Activated CD8-positive, alpha-beta memory T cell treated with anti-CD3 and anti-CD28 coated beads for 4 hours (primary cell): Measurements from ENCODE around the gene ARHGAP9.
"Not testable (repeated sequence)": the region's sequence is repeated elsewhere in the genome, so short reads cannot be mapped to it uniquely, and the experiment has no call there.

Source experiments
- DNase-seq, 2 donors: peaks; one replicate each; pipeline ENCODE4 v3.0.0-alpha.2; 2020; ENCODE audit warnings: low read depth in 2 of 2

Gene ARHGAP9

DNA sequence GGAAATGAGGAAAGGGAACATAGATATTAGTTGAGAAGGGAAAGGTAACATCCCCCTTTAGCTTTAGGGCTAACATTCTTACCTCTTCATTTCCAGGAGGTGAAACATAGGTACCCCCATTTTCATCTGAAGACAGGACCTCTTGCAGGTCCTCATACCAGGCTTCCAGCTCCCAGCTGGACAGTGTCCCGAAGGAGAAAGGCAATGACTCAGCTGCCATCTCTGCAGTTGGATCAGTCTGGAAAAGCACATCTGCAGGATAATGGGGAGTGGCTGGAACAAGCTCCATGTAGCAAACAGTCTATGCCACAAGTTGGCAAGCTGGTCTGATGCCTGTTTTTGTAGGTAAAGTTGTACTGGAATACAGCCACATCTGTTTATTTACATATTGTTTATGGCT, 37.5 kb upstream of the ARHGAP9 start:
- DNase-seq, result no peak

- DNase-seq, result no peak
Observed at GRCh38 chr12:57516617-57517153, 37.0 kb upstream of the ARHGAP9 start.

DNA sequence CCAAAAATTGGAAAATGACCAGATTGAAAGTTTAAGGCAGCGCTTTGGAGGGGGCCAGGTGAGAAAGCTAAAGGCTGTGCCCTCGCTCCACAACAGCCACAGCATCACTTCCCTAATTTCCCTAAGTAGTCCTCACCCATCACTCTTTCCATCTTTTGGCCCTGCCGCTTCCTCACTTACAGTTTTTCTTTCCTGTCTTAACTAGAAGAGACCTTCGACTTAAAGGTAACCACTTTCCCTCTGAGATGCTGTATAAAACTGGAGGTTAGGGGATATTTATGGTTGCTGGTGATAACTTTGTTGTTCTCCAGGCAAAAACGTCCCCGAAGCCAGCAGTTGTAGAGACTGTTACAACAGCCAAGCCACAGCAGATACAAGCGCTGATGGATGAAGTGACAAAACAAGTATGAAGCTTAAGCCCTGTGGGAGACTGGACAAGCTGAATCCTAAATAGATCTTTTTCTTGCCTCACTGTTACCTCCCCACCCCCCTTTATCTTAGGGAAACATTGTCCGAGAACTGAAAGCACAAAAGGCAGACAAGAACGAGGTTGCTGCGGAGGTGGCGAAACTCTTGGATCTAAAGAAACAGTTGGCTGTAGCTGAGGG, 36.4 kb upstream of the ARHGAP9 start:
- DNase-seq, result no peak

GRCh38 chr12:57515408-57515933, 35.8 kb upstream of the ARHGAP9 start:
- no peak for DNase-seq

DNA sequence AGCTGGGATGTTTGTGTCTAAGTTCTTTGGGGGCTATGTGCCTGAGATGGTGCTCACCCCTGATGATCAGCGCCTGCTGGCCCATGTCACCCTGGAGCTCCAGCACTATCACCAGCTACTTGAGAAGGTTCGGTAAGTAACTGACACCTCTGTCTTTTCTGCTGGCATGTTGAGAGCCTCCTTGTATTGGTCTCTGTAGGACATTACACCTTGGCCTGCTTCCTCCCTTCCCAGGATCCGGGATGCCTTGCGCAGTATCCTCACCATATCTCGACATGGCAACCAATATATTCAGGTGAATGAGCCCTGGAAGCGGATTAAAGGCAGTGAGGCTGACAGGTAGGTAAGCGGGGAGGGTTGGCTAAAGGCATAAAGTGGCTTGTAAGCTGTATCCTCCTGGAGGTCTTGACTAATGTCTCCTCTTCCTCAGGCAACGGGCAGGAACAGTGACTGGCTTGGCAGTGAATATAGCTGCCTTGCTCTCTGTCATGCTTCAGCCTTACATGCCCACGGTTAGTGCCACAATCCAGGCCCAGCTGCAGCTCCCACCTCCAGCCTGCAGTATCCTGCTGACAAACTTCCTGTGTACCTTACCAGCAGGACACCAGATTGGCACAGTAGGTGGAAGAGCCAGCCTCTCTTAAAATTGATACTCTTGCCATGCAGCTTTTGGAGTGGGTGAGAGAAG, 35.2 kb upstream of the ARHGAP9 start:
- no peak for DNase-seq

GRCh38 chr12:57514246-57514645, 34.6 kb upstream of the ARHGAP9 start:
- not testable (repeated sequence) for DNase-seq

DNA sequence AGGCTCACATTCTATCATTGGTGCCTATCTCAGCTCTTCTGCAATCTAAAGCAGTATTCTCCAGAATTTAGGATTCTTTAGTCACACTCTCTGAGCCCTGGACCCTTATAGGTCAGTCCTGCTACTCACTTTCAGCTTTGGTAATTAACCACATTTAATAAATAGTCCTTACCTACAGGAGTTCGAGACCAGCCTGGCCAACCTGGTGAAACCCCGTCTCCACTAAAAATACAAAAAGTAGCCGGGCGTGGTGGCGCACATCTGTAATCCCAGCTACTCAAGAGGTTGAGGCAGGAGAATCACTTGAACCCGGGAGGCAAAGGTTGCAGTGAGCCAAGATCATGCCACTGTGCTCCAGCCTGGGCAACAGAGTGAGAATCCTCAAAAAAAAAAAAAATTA, 34.0 kb upstream of the ARHGAP9 start:
- DNase-seq, result not testable (repeated sequence)

DNA sequence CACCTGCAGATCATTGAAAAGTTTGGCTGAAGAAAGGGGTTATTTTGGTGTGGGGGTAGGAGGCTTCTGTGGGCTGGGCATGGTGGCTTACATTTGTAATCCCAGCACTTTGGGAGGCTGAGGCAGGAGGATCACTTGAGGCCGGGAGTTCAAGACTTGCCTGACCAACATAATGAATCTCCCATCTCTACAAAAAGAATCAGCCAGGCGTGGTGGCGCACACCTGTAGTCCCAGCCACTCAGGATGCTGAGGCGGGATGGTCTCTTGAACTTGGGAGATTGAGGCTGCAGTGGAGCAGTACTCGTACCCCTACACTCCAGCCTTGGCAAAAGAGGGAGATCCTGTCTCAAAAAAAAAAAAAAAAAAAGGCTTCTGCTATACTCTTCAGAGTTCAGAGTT, 33.6 kb upstream of the ARHGAP9 start:
- DNase-seq, result no peak

DNA sequence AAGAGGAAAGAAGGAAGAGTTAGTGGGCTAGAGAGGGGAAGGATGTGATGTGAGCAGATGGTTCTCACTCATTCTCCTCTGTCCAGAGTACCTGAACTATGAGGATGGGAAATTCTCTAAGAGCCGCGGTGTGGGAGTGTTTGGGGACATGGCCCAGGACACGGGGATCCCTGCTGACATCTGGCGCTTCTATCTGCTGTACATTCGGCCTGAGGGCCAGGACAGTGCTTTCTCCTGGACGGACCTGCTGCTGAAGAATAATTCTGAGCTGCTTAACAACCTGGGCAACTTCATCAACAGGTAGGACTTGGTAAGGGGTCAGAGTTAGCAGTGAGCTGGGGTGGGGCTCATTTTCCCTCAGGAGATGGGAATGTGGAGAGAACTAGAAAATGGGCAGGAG, 33.0 kb upstream of the ARHGAP9 start:
- no peak for DNase-seq

DNA sequence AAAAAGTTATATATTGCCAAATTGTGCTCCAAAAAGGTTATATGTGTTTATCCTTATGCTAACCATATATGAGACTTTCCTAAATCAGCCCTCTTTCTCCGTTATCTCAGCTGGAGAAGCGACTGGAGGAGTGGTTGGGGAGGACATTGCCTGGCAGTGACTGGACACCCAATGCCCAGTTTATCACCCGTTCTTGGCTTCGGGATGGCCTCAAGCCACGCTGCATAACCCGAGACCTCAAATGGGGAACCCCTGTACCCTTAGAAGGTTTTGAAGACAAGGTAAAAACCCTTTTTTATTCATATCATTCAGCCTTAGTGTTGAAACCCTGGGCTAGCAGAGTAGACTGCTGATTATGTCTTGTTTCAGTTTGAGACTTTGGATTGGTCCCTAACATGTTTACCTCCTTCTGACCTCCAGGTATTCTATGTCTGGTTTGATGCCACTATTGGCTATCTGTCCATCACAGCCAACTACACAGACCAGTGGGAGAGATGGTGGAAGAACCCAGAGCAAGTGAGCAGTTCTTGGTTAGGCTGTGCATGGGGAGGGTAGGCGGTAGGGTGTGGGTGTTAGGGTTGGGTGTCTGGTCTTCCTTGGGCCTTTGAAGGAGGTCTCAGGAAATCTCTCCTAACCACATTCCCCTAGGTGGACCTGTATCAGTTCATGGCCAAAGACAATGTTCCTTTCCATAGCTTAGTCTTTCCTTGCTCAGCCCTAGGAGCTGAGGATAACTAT, 32.1 kb upstream of the ARHGAP9 start:
- no peak for DNase-seq

- DNase-seq, result no peak
Observed at GRCh38 chr12:57511161-57511560, 31.5 kb upstream of the ARHGAP9 start.

- not testable (repeated sequence) for DNase-seq
Observed at GRCh38 chr12:57507796-57508195, 28.1 kb upstream of the ARHGAP9 start.

DNA sequence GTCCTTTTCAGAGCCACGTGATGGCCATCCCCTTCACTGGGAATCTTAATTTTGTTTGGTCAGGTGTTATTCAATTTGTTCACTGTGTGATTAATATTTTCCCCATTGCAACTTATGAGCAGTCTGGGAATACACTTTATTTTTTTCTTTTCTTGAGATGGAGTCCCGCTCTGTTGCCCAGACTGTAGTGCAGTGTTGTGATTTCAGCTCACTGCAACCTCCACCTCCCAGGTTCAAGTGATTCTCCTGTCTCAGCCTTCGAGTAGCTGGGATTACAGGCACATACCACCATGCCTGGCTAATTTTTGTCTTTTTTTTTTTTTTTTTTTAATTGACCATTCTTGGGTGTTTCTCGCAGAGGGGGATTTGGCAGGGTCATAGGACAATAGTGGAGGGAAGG, 26.9 kb upstream of the ARHGAP9 start:
- not testable (repeated sequence) for DNase-seq

- not testable (repeated sequence) for DNase-seq
Observed at GRCh38 chr12:57502311-57502969, 22.8 kb upstream of the ARHGAP9 start.

DNA sequence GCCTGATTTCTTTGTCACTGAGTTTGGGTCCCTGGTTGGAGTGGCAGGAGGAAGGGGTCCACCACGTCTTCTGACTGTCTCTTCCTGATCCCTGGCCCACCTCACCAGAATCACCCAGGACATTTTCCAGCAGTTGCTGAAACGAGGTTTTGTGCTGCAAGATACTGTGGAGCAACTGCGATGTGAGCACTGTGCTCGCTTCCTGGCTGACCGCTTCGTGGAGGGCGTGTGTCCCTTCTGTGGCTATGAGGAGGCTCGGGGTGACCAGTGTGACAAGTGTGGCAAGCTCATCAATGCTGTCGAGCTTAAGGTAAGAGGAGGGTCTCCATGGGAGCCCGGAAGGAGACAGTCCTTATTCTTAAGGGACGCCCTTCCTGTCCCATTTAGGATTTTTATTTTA, 20.5 kb upstream of the ARHGAP9 start:
- DNase-seq, result no peak

- DNase-seq, result no peak
Observed at GRCh38 chr12:57498571-57498970, 18.9 kb upstream of the ARHGAP9 start.

DNA sequence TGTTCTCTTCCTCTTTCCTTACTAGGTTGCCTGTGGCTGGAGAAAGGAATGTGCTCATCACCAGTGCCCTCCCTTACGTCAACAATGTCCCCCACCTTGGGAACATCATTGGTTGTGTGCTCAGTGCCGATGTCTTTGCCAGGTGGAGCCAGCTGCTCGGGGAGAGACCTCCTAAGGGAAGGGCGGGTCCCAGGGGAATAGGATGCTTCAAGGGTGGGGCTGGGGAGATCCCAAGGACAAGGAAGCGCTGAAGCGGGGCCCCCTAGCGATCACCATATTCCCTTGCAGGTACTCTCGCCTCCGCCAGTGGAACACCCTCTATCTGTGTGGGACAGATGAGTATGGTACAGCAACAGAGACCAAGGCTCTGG, 18.5 kb upstream of the ARHGAP9 start:
- no peak for DNase-seq

DNA sequence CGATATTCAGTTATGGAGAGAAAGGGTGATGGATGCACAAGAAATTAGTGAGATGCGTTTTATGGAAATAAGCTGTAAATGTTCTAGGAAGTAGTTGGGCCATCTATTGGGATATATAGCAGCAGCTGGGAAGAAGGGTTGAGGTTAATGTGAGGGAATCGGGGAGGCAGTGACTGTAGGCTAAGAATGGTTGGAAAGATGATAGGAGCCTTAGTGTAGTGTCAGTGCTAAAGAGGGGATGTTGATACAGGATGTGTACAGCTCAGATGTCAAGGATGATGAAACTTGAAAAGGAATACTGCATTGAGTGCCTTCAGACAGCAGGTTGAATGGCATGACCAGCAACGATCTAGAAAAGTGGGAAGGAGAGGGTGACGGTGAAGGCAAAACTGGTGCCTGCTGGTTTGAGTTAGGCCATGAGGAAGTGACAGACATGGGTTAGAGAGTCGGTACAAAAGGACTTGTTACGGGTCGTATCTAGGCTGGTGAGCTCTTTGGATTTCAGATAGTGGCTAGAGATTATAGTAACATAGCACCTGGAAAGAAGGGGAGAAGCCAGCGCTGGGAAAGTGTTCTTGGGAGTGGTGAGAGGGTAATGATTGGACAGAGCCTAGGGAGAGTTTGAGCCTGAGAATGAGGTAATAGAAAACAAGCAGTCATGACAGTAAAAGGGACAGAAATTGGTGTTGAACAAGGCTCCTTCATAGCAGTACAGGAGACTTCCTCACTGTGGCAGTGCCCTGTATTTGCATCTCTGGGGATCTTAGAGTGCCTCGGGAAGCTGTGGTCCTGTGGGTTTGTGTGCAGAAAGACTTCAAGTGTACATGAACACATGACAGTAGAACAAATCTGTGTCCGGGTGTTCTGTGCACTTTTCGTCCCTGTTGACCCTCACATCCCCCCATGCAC, 17.8 kb upstream of the ARHGAP9 start:
- DNase-seq, result no peak

GRCh38 chr12:57496822-57497221, 17.2 kb upstream of the ARHGAP9 start:
- no peak for DNase-seq

DNA sequence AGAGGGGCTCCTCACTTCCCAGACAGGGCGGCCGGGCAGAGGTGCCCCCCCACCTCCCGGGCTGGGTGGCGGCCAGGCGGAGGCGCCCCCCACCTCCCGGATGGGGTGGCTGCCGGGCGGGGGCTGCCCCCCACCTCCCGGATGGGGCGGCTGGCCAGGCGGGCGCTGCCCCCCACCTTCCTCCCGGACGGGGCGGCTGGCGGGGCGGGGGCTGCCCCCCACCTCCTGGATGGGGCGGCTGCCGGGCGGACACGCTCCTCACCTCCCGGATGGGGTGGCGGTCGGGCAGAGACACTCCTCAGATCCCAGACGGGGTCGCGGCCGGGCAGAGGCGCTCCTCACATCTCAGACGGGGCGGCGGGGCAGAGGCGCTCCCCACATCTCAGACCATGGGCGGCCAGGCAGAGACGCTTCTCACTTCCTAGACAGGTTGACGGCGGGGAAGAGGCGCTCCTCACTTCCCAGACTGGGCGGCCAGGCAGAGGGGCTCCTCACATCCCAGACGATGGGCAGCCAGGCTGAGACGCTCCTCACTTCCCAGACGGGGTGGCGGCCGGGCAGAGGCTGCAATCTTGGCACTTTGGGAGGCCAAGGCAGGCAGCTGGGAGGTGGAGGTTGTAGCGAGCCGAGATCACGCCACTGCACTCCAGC, 15.5 kb upstream of the ARHGAP9 start:
- DNase-seq, result not testable (repeated sequence)
